Fibroblast of skin of left quadriceps (primary cell): ENCODE results near the gene SYTL3.
A peak's percentile ranks its signal among the peaks of the same experiment; 100 is the strongest.

ENCODE experiments used
- DNase-seq, 2 experiments: peaks; one replicate each; pipeline ENCODE4 v3.0.0-alpha.2; 2013; ENCODE audit warnings: low read depth in 2 of 2

The SYTL3 gene

GRCh38 chr6:158796353-158796752, 146.5 kb downstream of the SYTL3 start:
- no peak for DNase-seq

GRCh38 chr6:158797331-158798310, 147.8 kb downstream of the SYTL3 start:
- peak; percentile 71 to 75 for DNase-seq

GRCh38 chr6:158798311-158798710, 148.5 kb downstream of the SYTL3 start:
- DNase-seq: no peak

- peak in 1 of 2 experiments; percentile 37 for DNase-seq
Observed at GRCh38 chr6:158799051-158799792, 149.4 kb downstream of the SYTL3 start.

- DNase-seq: no peak
Observed at GRCh38 chr6:158801655-158802294, 151.9 kb downstream of the SYTL3 start.

GRCh38 chr6:158803733-158804143, 153.9 kb downstream of the SYTL3 start:
- no peak for DNase-seq

GRCh38 chr6:158804207-158804606, 154.4 kb downstream of the SYTL3 start:
- no peak for DNase-seq

GRCh38 chr6:158805698-158806377, 156.0 kb downstream of the SYTL3 start:
- DNase-seq: no peak

- DNase-seq: no peak
Observed at GRCh38 chr6:158807515-158808441, 157.9 kb downstream of the SYTL3 start.

GRCh38 chr6:158808442-158808833, 158.6 kb downstream of the SYTL3 start:
- DNase-seq: no peak

GRCh38 chr6:158808941-158809678, 159.3 kb downstream of the SYTL3 start:
- DNase-seq: no peak

GRCh38 chr6:158810155-158811095, 160.6 kb downstream of the SYTL3 start:
- DNase-seq: no peak

GRCh38 chr6:158812611-158813010, 162.8 kb downstream of the SYTL3 start:
- no peak for DNase-seq

- DNase-seq: no peak
Observed at GRCh38 chr6:158813032-158813431, 163.2 kb downstream of the SYTL3 start.
